ENCODE results near the gene HOXA9. TPM values are rescaled to one million over a fixed set of nuclear protein-coding genes. Genes with fewer than 3 reads are reported as not detected.
A peak's percentile ranks its signal among the peaks of the same experiment; 100 is the strongest.

Gene HOXA9
- total and polyA plus RNA-seq, 2 of the 8 experiments (the other 6 are each of a cell fraction or from before 2014, with no cell fraction given) = not detected

DNA sequence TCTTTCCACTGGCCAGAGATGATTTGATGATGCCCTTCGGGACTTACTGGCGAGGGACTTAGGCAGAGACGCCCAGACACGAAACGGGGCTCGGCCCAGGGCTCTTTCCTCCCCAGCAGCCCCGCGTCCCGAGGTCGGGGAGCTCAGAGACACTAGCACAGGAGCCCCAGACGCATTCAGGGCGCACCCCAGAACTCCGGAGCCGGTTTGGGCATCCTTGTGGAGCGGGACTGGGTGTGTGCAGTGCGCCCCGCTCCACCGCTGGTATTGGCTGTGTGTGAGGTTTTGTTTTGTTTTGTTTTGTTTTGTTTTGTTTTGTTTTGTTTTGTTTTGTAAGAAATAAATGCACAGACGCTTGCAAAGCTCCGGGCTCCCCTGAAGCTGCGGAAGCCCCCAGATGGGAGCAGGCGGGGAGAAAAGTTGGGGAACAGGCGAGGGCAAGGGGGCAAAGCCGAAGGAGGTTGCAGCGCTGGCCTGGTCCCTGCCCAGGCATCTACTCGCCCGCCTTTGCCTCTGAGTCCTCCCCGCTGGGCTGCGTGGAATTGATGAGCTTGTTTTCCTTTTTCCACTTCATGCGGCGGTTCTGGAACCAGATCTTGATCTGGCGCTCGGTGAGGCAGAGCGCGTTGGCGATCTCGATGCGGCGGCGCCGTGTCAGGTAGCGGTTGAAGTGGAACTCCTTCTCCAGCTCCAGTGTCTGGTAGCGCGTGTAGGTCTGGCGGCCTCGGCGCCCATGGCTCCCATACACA lies 20.0 kb downstream of the HOXA9 start:
- Histone ChIP-seq H2BK15ac (ENCODE audit: low read length) (no peak overlapping the region), H4K91ac (replicated peaks; ENCODE audit: insufficient read length, low read length) (no peak overlapping the region), H4K8ac (ENCODE audit: extremely low read depth, insufficient read depth, low read length) (no peak overlapping the region), H3K4me2 (ENCODE audit: insufficient read depth in 1 of 2, low read depth in 2 of 2, low read length in 2 of 2) (no peak overlapping the region), H4K5ac (ENCODE audit: insufficient read length, low read depth, low read length) (no peak overlapping the region), H3K27me3 (replicated peaks in 1 of 4; ENCODE audit: control insufficient read depth in 3 of 4, extremely low read depth in 1 of 4, insufficient read depth in 3 of 4, low read length in 3 of 4) (peaks cover 96 to 100% (median 99%) of the 10 kb centered on the region in 4 experiments), H3K56ac (replicated peaks; ENCODE audit: insufficient read length, low read depth, low read length) (no peak overlapping the region), H3K23ac (ENCODE audit: insufficient read length) (no peak overlapping the region), H3K36me3 (ENCODE audit: control insufficient read depth in 2 of 4, insufficient read depth in 4 of 4, low read length in 3 of 4) (peaks cover 0 to 6% (median 0%) of the 10 kb centered on the region in 4 experiments; a peak in 1 of 8 replicates), H2BK120ac (replicated peaks; ENCODE audit: low read depth, low read length) (no peak overlapping the region), H3K9me3 (ENCODE audit: insufficient read depth in 2 of 2, low read depth in 1 of 2, low read length in 1 of 2) (peaks cover 0 to 3% of the 10 kb centered on the region in 2 experiments; a peak in 1 of 4 replicates), H3K4me3 (ENCODE audit: extremely low read depth in 1 of 4, insufficient read depth in 2 of 4, low read depth in 3 of 4, low read length in 4 of 4) (no peak overlapping the region), H3K14ac (ENCODE audit: insufficient read length) (no peak overlapping the region), H2AK5ac (ENCODE audit: low read depth, low read length) (no peak overlapping the region), H3K27ac (ENCODE audit: low read depth, low read length) (no peak overlapping the region), H3K18ac (ENCODE audit: extremely low read depth, low read length) (no peak overlapping the region), H4K20me1 (replicated peaks in 1 of 2; ENCODE audit: control insufficient read depth in 1 of 2, insufficient read depth in 2 of 2, low read length in 2 of 2) (peaks cover 26 to 33% of the 10 kb centered on the region in 2 experiments), H3K9ac (replicated peaks in 1 of 4; ENCODE audit: extremely low read depth in 1 of 4, low read depth in 3 of 4, low read length in 3 of 4) (no peak overlapping the region), H3K79me2 (ENCODE audit: control insufficient read depth in 1 of 2, insufficient read depth in 2 of 2, low read length in 2 of 2) (no peaks in the 10 kb centered on the region), H3K4me1 (replicated peaks in 1 of 4; ENCODE audit: control insufficient read depth in 3 of 4, insufficient read depth in 4 of 4, low read length in 3 of 4) (peaks cover 0 to 9% (median 5%) of the 10 kb centered on the region in 4 experiments; a peak in 5 of 7 replicates), H2BK12ac (ENCODE audit: low read depth, low read length) (no peak overlapping the region), H3K23me2 (ENCODE audit: low read depth, low read length) (peaks cover 9% of the 10 kb centered on the region), H2BK5ac (ENCODE audit: low read depth, low read length) (no peak overlapping the region), H2AFZ (ENCODE audit: low read length) (no peak overlapping the region), H2BK20ac (ENCODE audit: low read length) (no peak overlapping the region), H3K4ac (replicated peaks; ENCODE audit: insufficient read length, low read depth, low read length) (no peak overlapping the region), H3K79me1 (ENCODE audit: low read depth, low read length) (no peaks in the 10 kb centered on the region)
- no peak for FAIRE-seq
- POLR2A ChIA-PET (ENCODE audit: partially characterized antibody) = no interaction called here
- peak in 1 of 2 experiments; percentile 51 for DNase-seq (ENCODE audit: low read depth in 1 of 2, low spot score in 2 of 2)
- CTCF ChIA-PET (ENCODE audit: partially characterized antibody) = interaction anchor here (0.8 to 12.5 kb wide), 19 partner anchors 8 to 1248 kb away, joined by 3 to 123 read pairs (median 14); partner anchors contain the start of genes HOXA1, HOXA10, HOXA3 and HOXA9
- WGBS, 2 experiments (ENCODE audit: extremely low coverage in 1 of 2, insufficient coverage in 1 of 2, insufficient read length in 1 of 2, insufficient replicate concordance in 2 of 2, low coverage in 1 of 2, low lambda C conversion rate in 2 of 2, missing lambda C conversion rate in 1 of 2) = 37% methylated on average over 47 of the region's 47 CpGs; no CpG with 5 or more reads in 1 of the 2 experiments
- TF ChIP-seq SUZ12 (IDR thresholded peaks at IDR 0.05; ENCODE audit: low read length) = peak; percentile 97
- TF ChIP-seq CBX5 (IDR thresholded peaks at IDR 0.05; ENCODE audit: low read depth, low read length) = no peak
- TF ChIP-seq TAF1 (IDR thresholded peaks at IDR 0.05; ENCODE audit: low read depth, low read length) = no peak
- no peak for TF ChIP-seq KDM4A (IDR thresholded peaks at IDR 0.05; ENCODE audit: low read depth, low read length, severe bottlenecking)
- no peak for TF ChIP-seq HDAC2 (IDR thresholded peaks at IDR 0.05; ENCODE audit: borderline replicate concordance in 1 of 2, low read depth in 2 of 2, low read length in 2 of 2)
- TF ChIP-seq, protein P1, sequence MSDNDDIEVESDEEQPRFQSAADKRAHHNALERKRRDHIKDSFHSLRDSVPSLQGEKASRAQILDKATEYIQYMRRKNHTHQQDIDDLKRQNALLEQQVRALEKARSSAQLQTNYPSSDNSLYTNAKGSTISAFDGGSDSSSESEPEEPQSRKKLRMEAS (IDR thresholded peaks at IDR 0.05) = no peak
- TF ChIP-seq, protein P2, sequence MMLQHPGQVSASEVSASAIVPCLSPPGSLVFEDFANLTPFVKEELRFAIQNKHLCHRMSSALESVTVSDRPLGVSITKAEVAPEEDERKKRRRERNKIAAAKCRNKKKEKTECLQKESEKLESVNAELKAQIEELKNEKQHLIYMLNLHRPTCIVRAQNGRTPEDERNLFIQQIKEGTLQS (IDR thresholded peaks at IDR 0.05; ENCODE audit: insufficient read depth, low read depth, low read length) = no peak
- peak; percentile 99 for TF ChIP-seq EZH2 (IDR thresholded peaks at IDR 0.05; ENCODE audit: low read depth, low read length, severe bottlenecking)
- peak; percentile 86 for TF ChIP-seq RNF2 (IDR thresholded peaks at IDR 0.05; ENCODE audit: borderline replicate concordance, low read depth, low read length, missing control alignments, poor library complexity, severe bottlenecking)
- no peak for TF ChIP-seq BCL11A (IDR thresholded peaks at IDR 0.05; ENCODE audit: low read depth in 2 of 2, low read length in 2 of 2)

Measured in H1 (cell line).